Activated CD4-positive, alpha-beta memory T cell treated with anti-CD3 and anti-CD28 coated beads for 36 hours (primary cell): ENCODE measurements around the gene DVL3. TPM values are rescaled to one million over a fixed set of nuclear protein-coding genes. Genes with fewer than 3 reads are reported as not detected.

Experiments
- total RNA-seq, 2 experiments: library from RNA; stranded (reverse); gene quantifications; one replicate each; pipeline ENCODE4 v1.2.3, GENCODE V29; 2021

DVL3 gene
- total RNA-seq, 2 experiments from 2014 or later, result 28.5 to 32.4 TPM

Other genes with a start within 250 kb of the DVL3 start
- gene ABCC5, start 137.5 kb upstream of the DVL3 start, total RNA-seq, result 10 to 100 TPM; 13.3 to 15.6 TPM
- gene HTR3D, start 123.6 kb upstream of the DVL3 start, total RNA-seq, result not detected
- gene HTR3C, start 102.3 kb upstream of the DVL3 start, total RNA-seq, result not detected
- gene HTR3E, start 58.3 kb upstream of the DVL3 start, total RNA-seq, result not detected
- 10 to 100 TPM; 49.6 to 51.5 TPM for gene EIF2B5, start 20.0 kb upstream of the DVL3 start, total RNA-seq
- 100 to 1,000 TPM; 218 to 221 TPM for gene AP2M1, start 19.5 kb downstream of the DVL3 start, total RNA-seq
- gene ABCF3, start 30.8 kb downstream of the DVL3 start, total RNA-seq, result 10 to 100 TPM; 41.2 to 48.7 TPM
- not detected for gene VWA5B2, start 74.2 kb downstream of the DVL3 start, total RNA-seq
- 10 to 100 TPM; 31.6 to 34.1 TPM for gene ALG3, start 93.6 kb downstream of the DVL3 start, total RNA-seq
- 1 to 10 TPM; 3.5 to 4.4 TPM for gene EEF1AKMT4, start 94.3 kb downstream of the DVL3 start, total RNA-seq
- under 1 TPM; 0.21 to 0.51 TPM for gene CAMK2N2, start 106.2 kb downstream of the DVL3 start, total RNA-seq
- not detected for gene ECE2, start 120.6 kb downstream of the DVL3 start, total RNA-seq
- gene PSMD2, start 143.9 kb downstream of the DVL3 start, total RNA-seq, result 100 to 1,000 TPM; 246 to 257 TPM
- 100 to 1,000 TPM; 410 to 432 TPM for gene EIF4G1, start 159.2 kb downstream of the DVL3 start, total RNA-seq
- 1 to 10 TPM; 7.0 to 8.9 TPM for gene FAM131A, start 182.2 kb downstream of the DVL3 start, total RNA-seq
- 1 to 10 TPM; 3.2 to 3.7 TPM for gene CLCN2, start 206.2 kb downstream of the DVL3 start, total RNA-seq
- 100 to 1,000 TPM in 1 of 2 experiments, 10 to 100 TPM in 1; 100.0 to 103 TPM for gene POLR2H, start 206.3 kb downstream of the DVL3 start, total RNA-seq
- not detected for gene THPO, start 222.8 kb downstream of the DVL3 start, total RNA-seq
- under 1 TPM in 1 of 2 experiments, not detected in 1; 0.21 TPM for gene CHRD, start 224.7 kb downstream of the DVL3 start, total RNA-seq